ENCODE measurements around the gene TYSND1. TPM values are rescaled to one million over a fixed set of nuclear protein-coding genes. Genes with fewer than 3 reads are reported as not detected.
"Not testable (repeated sequence)": the region's sequence is repeated elsewhere in the genome, so short reads cannot be mapped to it uniquely, and the experiment has no call there.

TYSND1 gene
- total and polyA plus RNA-seq, 8 donors, result 1.2 to 79.4 (median 5.1) TPM

DNA sequence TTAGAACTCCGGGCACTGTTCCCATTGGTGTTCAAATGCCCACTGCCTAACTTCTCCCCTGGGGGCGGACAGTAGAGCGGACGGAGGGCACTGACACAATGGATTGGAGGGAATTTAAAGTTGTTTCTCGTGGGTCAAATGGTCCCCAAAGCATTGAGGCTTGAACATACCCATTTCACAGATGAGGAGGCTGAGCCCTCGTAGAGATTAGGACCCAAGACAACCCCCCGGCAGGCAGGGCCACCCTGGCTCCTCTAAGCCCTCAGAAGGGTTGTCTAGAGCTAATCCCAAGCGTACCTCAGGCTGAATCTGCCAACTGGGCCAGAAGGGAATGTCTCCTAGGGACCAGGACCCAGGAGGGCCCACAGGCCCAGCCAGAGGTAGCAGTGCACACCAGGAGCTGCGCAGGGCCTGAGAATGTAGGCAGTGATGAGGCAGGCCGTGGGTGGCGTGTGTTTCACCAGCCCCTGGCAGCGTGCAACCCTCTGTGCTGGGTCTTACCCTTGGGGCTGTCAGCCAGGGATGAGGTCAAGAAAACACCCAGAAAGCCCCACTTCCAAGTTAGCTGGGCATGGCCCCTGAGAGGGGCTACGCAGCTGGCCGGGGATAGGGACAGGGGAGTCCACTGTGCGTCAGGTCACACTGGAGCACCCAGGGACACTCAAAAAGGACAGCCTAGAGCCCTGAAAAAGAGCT is 19.7 kb downstream of the TYSND1 start:
- H3K4me3 ChIP-seq, result no peak overlapping the region
- 95 to 97% (median 97%) methylated on average over 14 to 15 of the region's 15 CpGs for WGBS, 5 donors
- no peaks in the 10 kb centered on the region for H3K9me3 ChIP-seq
- peaks cover 0 to 38% (median 28%) of the 10 kb centered on the region in 4 donors for H3K36me3 ChIP-seq
- intact Hi-C loops (cut with DNase I; ENCODE audit: low total_unique reads), result no loop called here
- TF ChIP-seq POLR2A (IDR thresholded peaks at IDR 0.05) (no peak), EP300 (IDR thresholded peaks at IDR 0.05) (no peak), POLR2AphosphoS5 (IDR thresholded peaks at IDR 0.05) (no peak)
- TF ChIP-seq, protein P1, sequence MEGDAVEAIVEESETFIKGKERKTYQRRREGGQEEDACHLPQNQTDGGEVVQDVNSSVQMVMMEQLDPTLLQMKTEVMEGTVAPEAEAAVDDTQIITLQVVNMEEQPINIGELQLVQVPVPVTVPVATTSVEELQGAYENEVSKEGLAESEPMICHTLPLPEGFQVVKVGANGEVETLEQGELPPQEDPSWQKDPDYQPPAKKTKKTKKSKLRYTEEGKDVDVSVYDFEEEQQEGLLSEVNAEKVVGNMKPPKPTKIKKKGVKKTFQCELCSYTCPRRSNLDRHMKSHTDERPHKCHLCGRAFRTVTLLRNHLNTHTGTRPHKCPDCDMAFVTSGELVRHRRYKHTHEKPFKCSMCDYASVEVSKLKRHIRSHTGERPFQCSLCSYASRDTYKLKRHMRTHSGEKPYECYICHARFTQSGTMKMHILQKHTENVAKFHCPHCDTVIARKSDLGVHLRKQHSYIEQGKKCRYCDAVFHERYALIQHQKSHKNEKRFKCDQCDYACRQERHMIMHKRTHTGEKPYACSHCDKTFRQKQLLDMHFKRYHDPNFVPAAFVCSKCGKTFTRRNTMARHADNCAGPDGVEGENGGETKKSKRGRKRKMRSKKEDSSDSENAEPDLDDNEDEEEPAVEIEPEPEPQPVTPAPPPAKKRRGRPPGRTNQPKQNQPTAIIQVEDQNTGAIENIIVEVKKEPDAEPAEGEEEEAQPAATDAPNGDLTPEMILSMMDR (IDR thresholded peaks at IDR 0.05), result no peak
- no peak overlapping the region for H3K27ac ChIP-seq
- peaks cover 9 to 18% (median 11%) of the 10 kb centered on the region in 4 donors for H3K4me1 ChIP-seq
- H3K27me3 ChIP-seq, result no peaks in the 10 kb centered on the region
- DNase-seq, result no peak

DNA sequence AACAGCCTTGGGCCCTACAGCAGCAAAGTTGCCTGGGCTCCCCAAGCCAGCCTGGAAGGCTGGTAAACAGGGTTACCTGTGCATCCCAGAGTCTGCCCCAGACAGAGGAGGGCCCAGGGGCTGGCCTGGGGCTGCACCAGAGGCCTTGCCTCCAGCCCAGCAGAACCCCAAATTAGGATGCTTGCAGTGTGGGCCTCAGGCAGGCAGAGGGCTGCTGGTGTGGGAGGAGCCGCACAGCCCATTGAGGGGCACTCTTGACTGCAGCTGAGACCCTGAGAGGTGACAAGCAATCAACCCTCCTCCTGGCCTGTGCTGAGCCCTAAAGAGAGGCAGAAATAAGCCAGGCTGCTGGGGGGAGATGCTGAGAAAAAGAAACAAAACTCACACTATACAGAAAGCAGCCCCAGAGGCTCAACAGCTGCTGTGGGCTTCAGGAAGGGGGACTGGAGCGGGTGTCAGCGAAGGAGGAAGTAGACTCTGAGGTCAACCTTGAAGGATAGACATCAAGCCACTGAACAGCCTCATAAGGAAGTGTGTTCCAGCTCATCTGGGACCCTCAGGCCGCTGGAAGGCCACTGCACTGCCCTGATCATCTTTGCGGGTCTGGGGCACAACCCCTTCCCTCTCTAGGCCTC is 20.5 kb downstream of the TYSND1 start:
- intact Hi-C loops (cut with DNase I; ENCODE audit: low total_unique reads), result no loop called here
- TF ChIP-seq, protein P1 (IDR thresholded peaks at IDR 0.05), result no peak
- peaks cover under 1 to 11% (median 4%) of the 10 kb centered on the region in 4 donors for H3K4me1 ChIP-seq
- DNase-seq, result no peak
- no peaks in the 10 kb centered on the region for H3K27me3 ChIP-seq
- H3K4me3 ChIP-seq, result no peak overlapping the region
- WGBS, 5 donors, result 81 to 85% (median 84%) methylated on average over 4 to 5 of the region's 5 CpGs
- H3K27ac ChIP-seq, result no peak overlapping the region
- H3K9me3 ChIP-seq, result no peaks in the 10 kb centered on the region
- H3K36me3 ChIP-seq, result peaks cover 0 to 41% (median 32%) of the 10 kb centered on the region in 4 donors

DNA sequence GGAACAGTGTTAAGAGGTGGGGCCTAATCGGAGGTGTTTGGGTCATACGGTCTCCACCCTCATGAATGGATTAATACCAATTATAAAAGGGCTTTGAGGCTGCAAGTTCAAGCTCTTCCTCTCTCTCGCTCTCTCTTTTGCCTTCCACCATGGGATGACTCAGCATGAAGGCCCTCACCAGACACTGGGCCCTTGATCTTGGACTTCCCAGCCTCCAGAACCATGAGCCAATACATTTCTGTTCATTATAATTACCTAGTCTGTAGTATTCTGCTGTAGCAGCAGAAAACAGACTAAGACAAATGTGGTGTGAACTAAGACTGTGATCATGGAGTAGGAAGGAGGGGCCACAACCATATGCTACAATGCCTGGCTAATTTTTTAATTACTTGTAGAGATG is 21.6 kb downstream of the TYSND1 start:
- H3K27ac ChIP-seq, result no peak overlapping the region
- no peak for DNase-seq
- peaks cover 0 to 2% (median 0%) of the 10 kb centered on the region in 4 donors for H3K4me1 ChIP-seq
- TF ChIP-seq, protein P1 (IDR thresholded peaks at IDR 0.05), result no peak
- TF ChIP-seq POLR2A (IDR thresholded peaks at IDR 0.05) (no peak), EP300 (IDR thresholded peaks at IDR 0.05) (no peak), POLR2AphosphoS5 (IDR thresholded peaks at IDR 0.05) (no peak)
- H3K9me3 ChIP-seq, result no peaks in the 10 kb centered on the region
- H3K4me3 ChIP-seq, result no peak overlapping the region
- 94 to 100% (median 95%) methylated on average over 3 of the region's 3 CpGs for WGBS, 5 donors
- H3K27me3 ChIP-seq, result no peaks in the 10 kb centered on the region
- peaks cover 10 to 53% (median 43%) of the 10 kb centered on the region in 4 donors for H3K36me3 ChIP-seq
- intact Hi-C loops (cut with DNase I; ENCODE audit: low total_unique reads), result no loop called here

DNA sequence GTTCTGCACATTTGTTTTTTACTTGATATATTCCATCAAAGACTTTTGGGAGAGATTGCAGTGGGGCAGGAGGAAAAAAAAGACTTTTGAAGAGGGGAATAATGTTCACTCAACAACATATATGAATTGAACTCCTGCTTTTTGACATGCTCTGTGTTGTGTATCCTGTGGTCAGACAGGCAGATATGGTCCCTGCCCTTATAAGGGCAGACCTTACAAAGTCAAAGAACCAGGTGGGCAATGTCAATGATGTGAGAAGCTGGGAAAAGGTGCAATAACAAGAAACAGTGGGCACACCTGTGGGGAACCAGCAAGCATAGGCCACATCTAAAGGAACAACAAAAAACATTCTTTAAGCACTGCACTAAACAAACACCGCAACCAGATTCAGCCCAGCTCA is 22.1 kb downstream of the TYSND1 start:
- WGBS, 5 donors, result 100% methylated on average over 1 of the region's 1 CpG
- H3K4me3 ChIP-seq, result no peak overlapping the region

DNA sequence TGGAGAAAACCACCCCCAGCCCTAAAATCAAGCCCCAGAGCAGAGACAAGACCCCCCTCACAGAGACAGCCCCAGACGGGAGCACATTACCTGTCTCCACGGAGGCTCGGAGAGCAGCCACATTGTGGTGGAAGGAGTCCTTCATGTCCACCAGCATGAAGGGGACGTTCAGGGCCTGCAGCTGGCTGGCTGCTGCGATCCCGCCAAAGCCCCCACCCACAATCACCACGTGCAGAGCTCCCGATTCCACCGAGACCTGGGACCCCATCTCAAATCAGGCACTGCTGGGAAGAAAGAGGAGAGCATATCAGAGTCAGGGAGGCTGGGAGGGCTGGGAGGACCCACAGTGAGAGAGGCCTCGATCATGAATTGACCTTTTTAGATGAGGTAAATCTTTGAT is 22.7 kb downstream of the TYSND1 start:
- WGBS, 5 donors, result 92 to 95% (median 93%) methylated on average over 6 to 10 of the region's 10 CpGs
- Histone ChIP-seq H3K4me3 (no peak overlapping the region), H3K36me3 (peaks cover 14 to 64% (median 54%) of the 10 kb centered on the region in 4 donors), H3K9me3 (no peaks in the 10 kb centered on the region), H3K4me1 (no peaks in the 10 kb centered on the region), H3K27ac (no peak overlapping the region), H3K27me3 (no peaks in the 10 kb centered on the region)
- DNase-seq, result no peak
- intact Hi-C loops (cut with DNase I; ENCODE audit: low total_unique reads), result no loop called here
- TF ChIP-seq POLR2AphosphoS5 (IDR thresholded peaks at IDR 0.05) (no peak), POLR2A (IDR thresholded peaks at IDR 0.05) (no peak), EP300 (IDR thresholded peaks at IDR 0.05) (no peak)
- TF ChIP-seq, protein P1 (IDR thresholded peaks at IDR 0.05), result no peak

More for the DNA sequence above, 22.1 kb downstream of the TYSND1 start:
- H3K4me1 ChIP-seq, result no peaks in the 10 kb centered on the region
- TF ChIP-seq EP300 (IDR thresholded peaks at IDR 0.05), result no peak
- no peak for TF ChIP-seq POLR2A (IDR thresholded peaks at IDR 0.05)
- intact Hi-C loops (cut with DNase I; ENCODE audit: low total_unique reads), result no loop called here
- no peak for DNase-seq
- H3K9me3 ChIP-seq, result no peaks in the 10 kb centered on the region
- no peaks in the 10 kb centered on the region for H3K27me3 ChIP-seq
- H3K27ac ChIP-seq, result no peak overlapping the region
- H3K36me3 ChIP-seq, result peaks cover 14 to 58% (median 48%) of the 10 kb centered on the region in 4 donors

DNA sequence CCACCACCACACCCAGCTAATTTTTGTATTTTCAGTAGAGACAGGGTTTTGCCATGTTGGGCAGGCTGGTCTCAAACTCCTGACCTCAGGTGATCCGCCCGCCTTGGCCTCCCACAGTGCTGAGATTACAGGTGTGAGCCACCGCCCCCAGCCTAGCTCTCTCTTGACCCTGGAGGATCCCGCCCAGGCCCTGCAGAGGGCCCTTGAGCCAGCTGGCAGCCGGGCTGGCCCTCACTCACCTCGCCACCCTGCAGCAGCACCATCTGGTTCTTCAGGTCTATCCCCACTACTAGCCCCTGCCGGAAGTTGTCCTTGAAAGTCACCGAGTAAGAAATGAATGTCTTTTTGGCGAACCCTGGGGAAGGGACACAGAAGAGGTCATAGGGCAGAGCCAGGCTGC is 23.3 kb downstream of the TYSND1 start:
- peaks cover 20 to 65% (median 56%) of the 10 kb centered on the region in 4 donors for H3K36me3 ChIP-seq
- intact Hi-C loops (cut with DNase I; ENCODE audit: low total_unique reads); H3K4me3 ChIP-seq; H3K27ac ChIP-seq; H3K4me1 ChIP-seq; DNase-seq; H3K9me3 ChIP-seq; H3K27me3 ChIP-seq: not testable (repeated sequence)
- WGBS, 5 donors, result 90 to 98% (median 95%) methylated on average over 7 to 9 of the region's 9 CpGs
